Measurements from ENCODE around the gene ANO9. TPM values are rescaled to one million over a fixed set of nuclear protein-coding genes. Genes with fewer than 3 reads are reported as not detected.

The ANO9 gene
- total and polyA plus RNA-seq, 4 donors = 0.20 to 0.75 (median 0.40) TPM

DNA sequence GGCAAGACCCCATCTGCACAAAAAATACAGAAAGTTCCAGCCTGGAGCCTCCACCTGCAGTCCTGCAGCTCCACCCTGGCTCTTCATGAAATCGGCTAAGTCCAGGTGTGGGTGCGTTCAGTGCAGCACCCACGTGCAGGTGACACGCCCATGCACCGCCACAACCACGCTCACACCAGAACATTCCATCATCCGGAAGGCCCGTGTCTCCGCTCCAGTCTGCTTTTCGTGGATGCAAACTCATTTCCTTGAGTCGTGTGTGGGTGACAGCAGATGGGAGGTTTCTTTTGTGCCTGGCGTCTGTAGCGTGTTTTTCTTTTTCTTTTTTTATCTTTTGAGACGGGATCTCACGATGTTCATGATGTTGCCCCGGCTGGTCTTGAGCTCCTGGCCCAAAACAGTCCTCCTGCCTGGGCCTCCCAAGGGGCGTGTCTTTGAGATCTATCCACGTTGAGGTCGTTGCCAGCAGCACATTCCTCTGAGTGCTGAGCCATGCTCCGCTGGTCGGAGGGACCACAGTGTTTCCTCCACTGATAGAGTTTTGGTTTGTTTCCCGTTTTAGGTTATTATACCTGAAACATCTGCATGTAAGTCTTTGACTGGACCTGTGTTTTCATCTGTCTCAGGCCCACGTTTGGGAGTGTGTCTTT lies 15.4 kb upstream of the ANO9 start:
- no peak for DNase-seq (ENCODE audit: low spot score)
- Histone ChIP-seq H3K9ac (ENCODE audit: low read depth in 1 of 2, low read length in 2 of 2) (no peak overlapping the region), H3K36me3 (ENCODE audit: control insufficient read depth in 4 of 4, insufficient read depth in 3 of 4, low read depth in 1 of 4, low read length in 3 of 4) (peaks cover 4 to 32% (median 8%) of the 10 kb centered on the region in 4 donors), H3K4me3 (ENCODE audit: low read depth in 1 of 3, low read length in 3 of 3) (no peak overlapping the region), H3K9me3 (ENCODE audit: control insufficient read depth in 4 of 4, low read length in 3 of 4) (no peaks in the 10 kb centered on the region), H3K27me3 (ENCODE audit: control insufficient read depth in 4 of 4, insufficient read depth in 4 of 4, low read length in 3 of 4) (no peaks in the 10 kb centered on the region), H3K27ac (ENCODE audit: low read depth in 1 of 2, low read length in 2 of 2) (no peak overlapping the region), H3K4me1 (ENCODE audit: control insufficient read depth in 4 of 4, insufficient read depth in 4 of 4, low read length in 3 of 4) (peaks cover 0 to 2% (median 0%) of the 10 kb centered on the region in 4 donors)
- TF ChIP-seq NR2F2 (IDR thresholded peaks at IDR 0.05) = no peak
- TF ChIP-seq RXRA (IDR thresholded peaks at IDR 0.05) = no peak
- no peak for TF ChIP-seq FOXA1 (IDR thresholded peaks at IDR 0.05)
- no peak for TF ChIP-seq HNF4A (conservative IDR thresholded peaks at IDR 0.05)
- 83% methylated on average over 23 of the region's 23 CpGs for WGBS

DNA sequence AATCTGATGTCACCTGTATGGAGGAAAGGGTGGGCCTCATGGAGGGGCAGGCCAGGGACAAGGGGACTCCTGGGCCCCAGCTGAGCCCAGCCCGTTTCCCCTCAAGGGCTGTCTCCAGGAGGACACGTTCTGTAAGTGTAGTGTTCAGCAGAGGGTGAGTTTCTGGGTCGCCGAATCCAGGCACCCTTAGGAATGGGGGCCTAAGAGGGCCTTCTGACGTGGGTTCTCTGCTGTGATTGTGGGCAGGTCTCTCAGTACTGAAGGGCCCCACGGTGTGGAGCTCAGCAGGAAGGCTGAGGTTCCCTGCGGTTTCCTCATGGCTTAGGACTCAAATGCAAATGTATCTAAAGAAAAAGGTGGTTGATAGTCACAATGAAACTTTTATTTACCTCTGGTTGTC lies 14.7 kb upstream of the ANO9 start:
- Histone ChIP-seq H3K4me1 (ENCODE audit: control insufficient read depth in 4 of 4, insufficient read depth in 4 of 4, low read length in 3 of 4) (peaks cover under 1 to 5% (median 2%) of the 10 kb centered on the region in 4 donors), H3K9ac (ENCODE audit: low read depth in 1 of 2, low read length in 2 of 2) (no peak overlapping the region), H3K27ac (ENCODE audit: low read depth in 1 of 2, low read length in 2 of 2) (no peak overlapping the region), H3K9me3 (ENCODE audit: control insufficient read depth in 4 of 4, low read length in 3 of 4) (no peaks in the 10 kb centered on the region), H3K27me3 (ENCODE audit: control insufficient read depth in 4 of 4, insufficient read depth in 4 of 4, low read length in 3 of 4) (no peaks in the 10 kb centered on the region), H3K36me3 (ENCODE audit: control insufficient read depth in 4 of 4, insufficient read depth in 3 of 4, low read depth in 1 of 4, low read length in 3 of 4) (peaks cover 4 to 32% (median 9%) of the 10 kb centered on the region in 4 donors), H3K4me3 (ENCODE audit: low read depth in 1 of 3, low read length in 3 of 3) (no peak overlapping the region)
- no peak for TF ChIP-seq FOXA1 (IDR thresholded peaks at IDR 0.05)
- DNase-seq (ENCODE audit: low spot score) = no peak
- WGBS = 80% methylated on average over 7 of the region's 7 CpGs

DNA sequence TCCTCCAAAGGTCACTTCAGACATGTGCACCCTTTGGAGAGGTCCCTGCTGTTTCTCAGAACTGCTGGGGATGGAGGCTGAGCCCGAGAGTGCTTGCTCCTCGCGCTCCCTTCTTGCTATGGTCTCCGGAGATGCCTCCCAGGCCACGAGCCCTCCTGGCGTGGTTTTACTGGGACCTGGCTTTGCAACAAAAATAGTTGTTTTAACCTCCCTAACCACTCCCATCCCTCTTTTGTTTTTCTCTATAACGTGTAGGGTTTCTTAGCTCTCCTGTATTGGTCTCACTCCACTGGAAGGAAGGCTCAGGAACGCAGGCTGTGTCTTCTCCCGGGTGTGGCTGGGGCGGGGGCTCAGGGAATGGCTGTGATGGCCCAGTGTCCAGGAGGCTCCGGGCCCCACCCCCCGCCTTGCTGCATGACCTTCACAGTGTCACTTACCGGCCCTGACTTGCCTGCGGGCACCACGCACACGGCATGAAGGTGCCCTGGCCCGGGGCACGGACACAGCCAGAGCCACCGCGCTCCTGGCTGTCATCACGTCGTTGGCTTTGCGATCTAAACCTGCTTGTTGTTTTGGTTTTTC lies 13.8 kb upstream of the ANO9 start:
- no peaks in the 10 kb centered on the region for H3K9me3 ChIP-seq (ENCODE audit: control insufficient read depth in 4 of 4, low read length in 3 of 4)
- TF ChIP-seq GABPA (IDR thresholded peaks at IDR 0.05 in 1 of 2, conservative IDR thresholded peaks at IDR 0.05 in 1 of 2) (no peak), SP1 (IDR thresholded peaks at IDR 0.05) (no peak), NR2F2 (IDR thresholded peaks at IDR 0.05) (no peak), EGR1 (IDR thresholded peaks at IDR 0.05; ENCODE audit: low read depth in 2 of 2) (no peak), REST (IDR thresholded peaks at IDR 0.05) (no peak), FOXA1 (IDR thresholded peaks at IDR 0.05) (no peak), RXRA (IDR thresholded peaks at IDR 0.05) (no peak), HNF4G (IDR thresholded peaks at IDR 0.05) (no peak), TAF1 (conservative IDR thresholded peaks at IDR 0.05) (no peak), YY1 (IDR thresholded peaks at IDR 0.05) (no peak), RAD21 (IDR thresholded peaks at IDR 0.05) (no peak), HNF4A (conservative IDR thresholded peaks at IDR 0.05) (no peak)
- TF ChIP-seq, protein P1, sequence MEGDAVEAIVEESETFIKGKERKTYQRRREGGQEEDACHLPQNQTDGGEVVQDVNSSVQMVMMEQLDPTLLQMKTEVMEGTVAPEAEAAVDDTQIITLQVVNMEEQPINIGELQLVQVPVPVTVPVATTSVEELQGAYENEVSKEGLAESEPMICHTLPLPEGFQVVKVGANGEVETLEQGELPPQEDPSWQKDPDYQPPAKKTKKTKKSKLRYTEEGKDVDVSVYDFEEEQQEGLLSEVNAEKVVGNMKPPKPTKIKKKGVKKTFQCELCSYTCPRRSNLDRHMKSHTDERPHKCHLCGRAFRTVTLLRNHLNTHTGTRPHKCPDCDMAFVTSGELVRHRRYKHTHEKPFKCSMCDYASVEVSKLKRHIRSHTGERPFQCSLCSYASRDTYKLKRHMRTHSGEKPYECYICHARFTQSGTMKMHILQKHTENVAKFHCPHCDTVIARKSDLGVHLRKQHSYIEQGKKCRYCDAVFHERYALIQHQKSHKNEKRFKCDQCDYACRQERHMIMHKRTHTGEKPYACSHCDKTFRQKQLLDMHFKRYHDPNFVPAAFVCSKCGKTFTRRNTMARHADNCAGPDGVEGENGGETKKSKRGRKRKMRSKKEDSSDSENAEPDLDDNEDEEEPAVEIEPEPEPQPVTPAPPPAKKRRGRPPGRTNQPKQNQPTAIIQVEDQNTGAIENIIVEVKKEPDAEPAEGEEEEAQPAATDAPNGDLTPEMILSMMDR (IDR thresholded peaks at IDR 0.05; ENCODE audit: low read depth, low read length, missing input control) = no peak
- H3K27me3 ChIP-seq (ENCODE audit: control insufficient read depth in 4 of 4, insufficient read depth in 4 of 4, low read length in 3 of 4) = no peaks in the 10 kb centered on the region
- H3K27ac ChIP-seq (ENCODE audit: low read depth in 1 of 2, low read length in 2 of 2) = no peak overlapping the region
- H3K36me3 ChIP-seq (ENCODE audit: control insufficient read depth in 4 of 4, insufficient read depth in 3 of 4, low read depth in 1 of 4, low read length in 3 of 4) = peaks cover 4 to 27% (median 8%) of the 10 kb centered on the region in 4 donors
- H3K4me3 ChIP-seq (ENCODE audit: low read depth in 1 of 3, low read length in 3 of 3) = no peak overlapping the region
- DNase-seq (ENCODE audit: low spot score) = no peak
- WGBS = 94% methylated on average over 23 of the region's 23 CpGs
- peaks cover 5 to 13% (median 9%) of the 10 kb centered on the region in 4 donors for H3K4me1 ChIP-seq (ENCODE audit: control insufficient read depth in 4 of 4, insufficient read depth in 4 of 4, low read length in 3 of 4)
- no peak overlapping the region for H3K9ac ChIP-seq (ENCODE audit: low read depth in 1 of 2, low read length in 2 of 2)

All from liver (tissue), 9 donors.